ENCODE results near the gene RAPGEF1.
A peak's percentile ranks its signal among the peaks of the same experiment; 100 is the strongest.

The RAPGEF1 gene

GRCh38 chr9:131603711-131604439 is 136.0 kb downstream of the RAPGEF1 start:
- H3K4me3 ChIP-seq (replicated peaks; ENCODE audit: insufficient read depth, low read length), result no peak overlapping the region
- peak overlapping the region; percentile 62 for H3K27ac ChIP-seq (replicated peaks)
- H3K27me3 ChIP-seq (ENCODE audit: insufficient read depth, poor library complexity, severe bottlenecking), result no peaks in the 10 kb centered on the region
- no peak for DNase-seq (ENCODE audit: low read depth in 1 of 2, low spot score in 1 of 2)
- TF ChIP-seq GABPA (IDR thresholded peaks at IDR 0.05; ENCODE audit: low read depth), result no peak
- TF ChIP-seq SPI1 (IDR thresholded peaks at IDR 0.05; ENCODE audit: borderline replicate concordance, low read depth), result no peak
- no peak for TF ChIP-seq POLR2AphosphoS5 (IDR thresholded peaks at IDR 0.05; ENCODE audit: low read depth)
- no peak for TF ChIP-seq CTCF (IDR thresholded peaks at IDR 0.05; ENCODE audit: insufficient read depth, low read length)
- no peak for TF ChIP-seq REST (IDR thresholded peaks at IDR 0.05; ENCODE audit: insufficient replicate concordance, low read depth)

- no peak overlapping the region for H3K4me3 ChIP-seq (replicated peaks; ENCODE audit: insufficient read depth, low read length)
- H3K27me3 ChIP-seq (ENCODE audit: insufficient read depth, poor library complexity, severe bottlenecking), result no peaks in the 10 kb centered on the region
- peak; percentile 81 to 82 for DNase-seq (ENCODE audit: low read depth in 1 of 2, low spot score in 1 of 2)
- peak overlapping the region; percentile 62 for H3K27ac ChIP-seq (replicated peaks)
- TF ChIP-seq GABPA (IDR thresholded peaks at IDR 0.05; ENCODE audit: low read depth) (no peak), REST (IDR thresholded peaks at IDR 0.05; ENCODE audit: insufficient replicate concordance, low read depth) (no peak), SPI1 (IDR thresholded peaks at IDR 0.05; ENCODE audit: borderline replicate concordance, low read depth) (no peak), POLR2AphosphoS5 (IDR thresholded peaks at IDR 0.05; ENCODE audit: low read depth) (no peak), CTCF (IDR thresholded peaks at IDR 0.05; ENCODE audit: insufficient read depth, low read length) (no peak)
Observed at GRCh38 chr9:131603199-131603598, 136.7 kb downstream of the RAPGEF1 start.

GRCh38 chr9:131601683-131602181 is 138.1 kb downstream of the RAPGEF1 start:
- TF ChIP-seq POLR2AphosphoS5 (IDR thresholded peaks at IDR 0.05; ENCODE audit: low read depth) (no peak), GABPA (IDR thresholded peaks at IDR 0.05; ENCODE audit: low read depth) (no peak), REST (IDR thresholded peaks at IDR 0.05; ENCODE audit: insufficient replicate concordance, low read depth) (no peak), CTCF (IDR thresholded peaks at IDR 0.05; ENCODE audit: insufficient read depth, low read length) (no peak), SPI1 (IDR thresholded peaks at IDR 0.05; ENCODE audit: borderline replicate concordance, low read depth) (no peak)
- Histone ChIP-seq H3K4me3 (replicated peaks; ENCODE audit: insufficient read depth, low read length) (no peak overlapping the region), H3K27ac (replicated peaks) (peak overlapping the region; percentile 62; the same call in 1 of the 2 replicates), H3K27me3 (ENCODE audit: insufficient read depth, poor library complexity, severe bottlenecking) (no peaks in the 10 kb centered on the region)
- no peak for DNase-seq (ENCODE audit: low read depth in 1 of 2, low spot score in 1 of 2)
